Endothelial cell of umbilical vein (primary cell): Measurements from ENCODE around the gene HOXA10.

Experiments
- CTCF ChIP-seq, 2 donors: IDR thresholded peaks; 1 replicate in 1 of 2; 2 replicates in 1 of 2; pipeline ENCODE4 v1.5.1; 2011; ENCODE audit warnings: low read length in 2 of 2, mild to moderate bottlenecking in 2 of 2, moderate library complexity in 2 of 2, control low read depth in 1 of 2, inconsistent platforms in 1 of 2, low read depth in 1 of 2; ENCODE audit not compliant: insufficient read depth in 1 of 2; ENCODE audit errors: extremely low read depth in 1 of 2
- JUN ChIP-seq: IDR thresholded peaks from 2 replicates; pipeline ENCODE4 v1.6.1; 2011; ENCODE audit warnings: borderline replicate concordance, low read depth; ENCODE audit not compliant: insufficient read length, insufficient read depth
- MAX ChIP-seq: IDR thresholded peaks from 2 replicates; pipeline ENCODE4 v1.6.1; 2011; ENCODE audit not compliant: insufficient read depth, insufficient read length
- MYC ChIP-seq: IDR thresholded peaks from one replicate; pipeline ENCODE4 v1.6.1; 2011; ENCODE audit warnings: mild to moderate bottlenecking, low read depth, low read length
- POLR2A ChIP-seq: IDR thresholded peaks from 2 replicates; pipeline ENCODE4 v1.6.1; 2012; ENCODE audit warnings: low read depth, mild to moderate bottlenecking, control low read depth, low read length
- POLR2AphosphoS5 ChIP-seq: IDR thresholded peaks from 2 replicates; pipeline ENCODE4 v1.6.1; 2012; ENCODE audit warnings: low read depth, mild to moderate bottlenecking, control low read depth, low read length, moderate library complexity; ENCODE audit not compliant: insufficient read depth

DNA sequence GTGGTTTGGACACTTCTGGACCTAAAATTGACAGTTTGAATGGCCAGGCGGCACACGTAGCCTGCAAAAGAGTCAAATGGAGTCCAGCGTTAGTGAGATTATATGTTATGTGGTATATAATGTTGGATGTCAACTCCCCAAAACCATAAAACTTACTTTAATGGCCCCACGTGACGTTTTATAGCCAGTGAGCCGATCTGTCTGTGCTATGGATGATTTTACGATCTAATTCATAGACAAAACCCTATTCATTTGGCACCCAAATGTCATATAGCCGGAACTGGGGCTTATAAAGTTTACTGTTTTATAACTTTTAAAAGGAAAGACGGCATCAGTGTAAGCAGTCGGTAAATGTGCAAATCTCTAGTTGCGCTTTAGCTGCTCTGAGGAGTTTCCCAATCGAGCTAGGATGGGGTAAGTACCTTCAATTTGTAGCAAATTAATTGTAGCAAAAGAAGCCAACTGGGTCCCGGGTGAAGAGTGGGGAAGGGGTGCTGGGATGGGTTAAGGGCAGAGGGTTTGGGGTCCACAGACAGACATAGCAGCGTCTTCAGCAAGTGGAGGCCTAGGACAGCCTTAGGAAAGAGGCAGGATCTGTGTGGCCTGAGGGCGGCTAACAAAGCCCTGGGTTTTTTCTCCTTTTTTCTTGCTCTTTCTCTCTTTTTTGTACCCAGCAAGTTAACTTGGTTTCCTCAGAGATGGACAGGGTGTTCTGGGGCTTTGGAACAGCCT lies 33.8 kb downstream of the HOXA10 start:
- TF ChIP-seq CTCF (IDR thresholded peaks at IDR 0.05; ENCODE audit: extremely low read depth in 1 of 2, insufficient read depth in 1 of 2, low read depth in 1 of 2, low read length in 2 of 2) (no peak), POLR2AphosphoS5 (no peak), MAX (no peak), POLR2A (peak; percentile 3), JUN (no peak), MYC (no peak)
